ENCODE data around the gene ADAMTS2.

DNA sequence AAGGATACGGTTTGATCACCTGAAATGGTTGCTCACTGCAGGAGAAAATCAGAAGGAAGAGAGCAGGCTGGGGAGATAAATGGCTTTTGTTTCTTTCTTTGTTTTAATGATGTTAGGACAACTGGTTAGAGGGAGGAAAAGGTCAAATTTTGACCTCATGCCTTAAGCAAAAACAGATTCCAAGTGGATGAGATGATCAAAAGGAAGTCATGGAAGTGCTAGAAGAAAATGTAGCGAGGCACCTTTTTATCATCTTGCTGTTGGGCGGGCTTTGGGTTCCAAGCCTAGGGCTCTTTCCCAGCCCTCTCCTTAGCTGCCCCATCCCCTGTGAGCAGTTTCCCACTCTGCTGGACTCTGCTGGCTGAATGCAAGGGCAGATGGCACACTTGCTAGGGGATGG, 127.9 kb downstream of the ADAMTS2 start:
- TF ChIP-seq, protein P1, sequence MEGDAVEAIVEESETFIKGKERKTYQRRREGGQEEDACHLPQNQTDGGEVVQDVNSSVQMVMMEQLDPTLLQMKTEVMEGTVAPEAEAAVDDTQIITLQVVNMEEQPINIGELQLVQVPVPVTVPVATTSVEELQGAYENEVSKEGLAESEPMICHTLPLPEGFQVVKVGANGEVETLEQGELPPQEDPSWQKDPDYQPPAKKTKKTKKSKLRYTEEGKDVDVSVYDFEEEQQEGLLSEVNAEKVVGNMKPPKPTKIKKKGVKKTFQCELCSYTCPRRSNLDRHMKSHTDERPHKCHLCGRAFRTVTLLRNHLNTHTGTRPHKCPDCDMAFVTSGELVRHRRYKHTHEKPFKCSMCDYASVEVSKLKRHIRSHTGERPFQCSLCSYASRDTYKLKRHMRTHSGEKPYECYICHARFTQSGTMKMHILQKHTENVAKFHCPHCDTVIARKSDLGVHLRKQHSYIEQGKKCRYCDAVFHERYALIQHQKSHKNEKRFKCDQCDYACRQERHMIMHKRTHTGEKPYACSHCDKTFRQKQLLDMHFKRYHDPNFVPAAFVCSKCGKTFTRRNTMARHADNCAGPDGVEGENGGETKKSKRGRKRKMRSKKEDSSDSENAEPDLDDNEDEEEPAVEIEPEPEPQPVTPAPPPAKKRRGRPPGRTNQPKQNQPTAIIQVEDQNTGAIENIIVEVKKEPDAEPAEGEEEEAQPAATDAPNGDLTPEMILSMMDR (IDR thresholded peaks at IDR 0.05) = no peak
- no peak for TF ChIP-seq EZH2phosphoT487 (IDR thresholded peaks at IDR 0.05)

Data from neural progenitor cell (in vitro differentiated cells).